HL-60 (cell line): ENCODE measurements around the gene LITAFD.

Experiments used
- GABPA ChIP-seq: IDR thresholded peaks from 2 replicates; pipeline ENCODE4 v1.6.1; 2012; ENCODE audit warnings: low read depth
- POLR2AphosphoS5 ChIP-seq: IDR thresholded peaks from 2 replicates; pipeline ENCODE4 v1.6.1; 2012; ENCODE audit warnings: low read depth
- TF ChIP-seq, protein P1 (sequence below): IDR thresholded peaks from one replicate; pipeline ENCODE4 v1.5.1; 2011; ENCODE audit warnings: low read length, control low read depth, inconsistent platforms; ENCODE audit not compliant: insufficient read depth
- TF ChIP-seq, protein P2 (sequence below): IDR thresholded peaks from 2 replicates; pipeline ENCODE4 v1.6.1; 2012; ENCODE audit warnings: low read depth; ENCODE audit not compliant: insufficient replicate concordance

DNA sequence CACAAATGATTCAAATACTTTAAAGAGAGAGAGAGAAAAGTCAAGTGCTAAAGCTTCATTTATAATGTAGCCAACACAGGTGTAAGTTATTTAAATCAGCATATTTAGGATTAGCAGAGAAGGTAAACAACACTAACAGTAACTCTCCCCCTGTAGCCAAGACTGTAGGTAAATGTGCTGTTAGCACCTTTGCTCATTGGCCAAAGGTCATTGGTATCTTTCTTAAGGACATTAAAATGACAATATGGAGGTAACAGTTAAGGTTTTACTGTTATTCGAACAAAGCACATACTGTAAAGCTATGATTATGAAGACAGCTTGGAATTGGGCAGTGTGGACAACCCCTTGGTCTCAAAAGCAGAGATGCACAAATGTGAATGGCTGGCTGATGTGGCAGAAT, 28.7 kb downstream of the LITAFD start:
- TF ChIP-seq, protein P1, sequence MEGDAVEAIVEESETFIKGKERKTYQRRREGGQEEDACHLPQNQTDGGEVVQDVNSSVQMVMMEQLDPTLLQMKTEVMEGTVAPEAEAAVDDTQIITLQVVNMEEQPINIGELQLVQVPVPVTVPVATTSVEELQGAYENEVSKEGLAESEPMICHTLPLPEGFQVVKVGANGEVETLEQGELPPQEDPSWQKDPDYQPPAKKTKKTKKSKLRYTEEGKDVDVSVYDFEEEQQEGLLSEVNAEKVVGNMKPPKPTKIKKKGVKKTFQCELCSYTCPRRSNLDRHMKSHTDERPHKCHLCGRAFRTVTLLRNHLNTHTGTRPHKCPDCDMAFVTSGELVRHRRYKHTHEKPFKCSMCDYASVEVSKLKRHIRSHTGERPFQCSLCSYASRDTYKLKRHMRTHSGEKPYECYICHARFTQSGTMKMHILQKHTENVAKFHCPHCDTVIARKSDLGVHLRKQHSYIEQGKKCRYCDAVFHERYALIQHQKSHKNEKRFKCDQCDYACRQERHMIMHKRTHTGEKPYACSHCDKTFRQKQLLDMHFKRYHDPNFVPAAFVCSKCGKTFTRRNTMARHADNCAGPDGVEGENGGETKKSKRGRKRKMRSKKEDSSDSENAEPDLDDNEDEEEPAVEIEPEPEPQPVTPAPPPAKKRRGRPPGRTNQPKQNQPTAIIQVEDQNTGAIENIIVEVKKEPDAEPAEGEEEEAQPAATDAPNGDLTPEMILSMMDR = no peak
- TF ChIP-seq, protein P2, sequence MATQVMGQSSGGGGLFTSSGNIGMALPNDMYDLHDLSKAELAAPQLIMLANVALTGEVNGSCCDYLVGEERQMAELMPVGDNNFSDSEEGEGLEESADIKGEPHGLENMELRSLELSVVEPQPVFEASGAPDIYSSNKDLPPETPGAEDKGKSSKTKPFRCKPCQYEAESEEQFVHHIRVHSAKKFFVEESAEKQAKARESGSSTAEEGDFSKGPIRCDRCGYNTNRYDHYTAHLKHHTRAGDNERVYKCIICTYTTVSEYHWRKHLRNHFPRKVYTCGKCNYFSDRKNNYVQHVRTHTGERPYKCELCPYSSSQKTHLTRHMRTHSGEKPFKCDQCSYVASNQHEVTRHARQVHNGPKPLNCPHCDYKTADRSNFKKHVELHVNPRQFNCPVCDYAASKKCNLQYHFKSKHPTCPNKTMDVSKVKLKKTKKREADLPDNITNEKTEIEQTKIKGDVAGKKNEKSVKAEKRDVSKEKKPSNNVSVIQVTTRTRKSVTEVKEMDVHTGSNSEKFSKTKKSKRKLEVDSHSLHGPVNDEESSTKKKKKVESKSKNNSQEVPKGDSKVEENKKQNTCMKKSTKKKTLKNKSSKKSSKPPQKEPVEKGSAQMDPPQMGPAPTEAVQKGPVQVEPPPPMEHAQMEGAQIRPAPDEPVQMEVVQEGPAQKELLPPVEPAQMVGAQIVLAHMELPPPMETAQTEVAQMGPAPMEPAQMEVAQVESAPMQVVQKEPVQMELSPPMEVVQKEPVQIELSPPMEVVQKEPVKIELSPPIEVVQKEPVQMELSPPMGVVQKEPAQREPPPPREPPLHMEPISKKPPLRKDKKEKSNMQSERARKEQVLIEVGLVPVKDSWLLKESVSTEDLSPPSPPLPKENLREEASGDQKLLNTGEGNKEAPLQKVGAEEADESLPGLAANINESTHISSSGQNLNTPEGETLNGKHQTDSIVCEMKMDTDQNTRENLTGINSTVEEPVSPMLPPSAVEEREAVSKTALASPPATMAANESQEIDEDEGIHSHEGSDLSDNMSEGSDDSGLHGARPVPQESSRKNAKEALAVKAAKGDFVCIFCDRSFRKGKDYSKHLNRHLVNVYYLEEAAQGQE = no peak
- TF ChIP-seq GABPA = no peak
- TF ChIP-seq POLR2AphosphoS5 = no peak
